DOHH2 (cell line): ENCODE measurements around the gene PCDHB14.
"Not testable (repeated sequence)": the region's sequence is repeated elsewhere in the genome, so short reads cannot be mapped to it uniquely, and the experiment has no call there.

Source experiments
- H3F3A ChIP-seq: fragments of 200-600 bp; sonication (generic), shearing (Covaris generic); 2 replicates; pipeline ENCODE4 v1.6.0; 2016; ENCODE audit warnings: antibody characterized with exemption, mild to moderate bottlenecking; ENCODE audit not compliant: control insufficient read depth, insufficient read depth
- H3K27ac ChIP-seq: fragments of 200-600 bp; sonication (generic); 2 replicates; pipeline ENCODE4 v1.5.1; 2014; ENCODE audit warnings: low read depth, mild to moderate bottlenecking, low read length, moderate library complexity
- H3K27me3 ChIP-seq: fragments of 200-600 bp; sonication (generic); 2 replicates; pipeline ENCODE4 v1.6.1; 2014; ENCODE audit warnings: mild to moderate bottlenecking, low read length, mixed read lengths; ENCODE audit not compliant: control insufficient read depth
- H3K36me3 ChIP-seq: fragments of 200-600 bp; sonication (generic); 2 replicates; pipeline ENCODE4 v1.6.1; 2014; ENCODE audit warnings: mild to moderate bottlenecking, low read length, moderate library complexity, mixed read lengths; ENCODE audit not compliant: control insufficient read depth
- H3K4me1 ChIP-seq: fragments of 200-600 bp; sonication (generic); 2 replicates; pipeline ENCODE4 v1.6.1; 2014; ENCODE audit warnings: mild to moderate bottlenecking, low read length, mixed read lengths; ENCODE audit not compliant: control insufficient read depth
- H3K4me2 ChIP-seq: fragments of 200-600 bp; sonication (generic); 2 replicates; pipeline ENCODE4 v1.6.0; 2014; ENCODE audit warnings: mild to moderate bottlenecking, low read length, moderate library complexity
- H3K4me3 ChIP-seq: fragments of 200-600 bp; sonication (generic); 2 replicates; pipeline ENCODE4 v1.5.1; 2014; ENCODE audit warnings: mild to moderate bottlenecking, low read length, mixed read lengths
- H3K79me2 ChIP-seq: fragments of 200-600 bp; sonication (generic); 2 replicates; pipeline ENCODE4 v1.6.1; 2014; ENCODE audit warnings: mild to moderate bottlenecking, low read length, mixed read lengths; ENCODE audit not compliant: control insufficient read depth
- H3K9me2 ChIP-seq: fragments of 200-600 bp; sonication (generic); replicated peaks from 2 replicates; pipeline ENCODE4 v1.6.1; 2014; ENCODE audit warnings: mild to moderate bottlenecking, low read length, mixed read lengths; ENCODE audit not compliant: control insufficient read depth
- H3K9me3 ChIP-seq: fragments of 200-600 bp; sonication (generic); 2 replicates; pipeline ENCODE4 v1.6.1; 2014; ENCODE audit warnings: antibody characterized with exemption, low read length, mixed read lengths; ENCODE audit not compliant: control insufficient read depth, insufficient read depth
- H4K20me1 ChIP-seq: fragments of 200-600 bp; sonication (generic); 2 replicates; pipeline ENCODE4 v1.6.0; 2014; ENCODE audit warnings: low read depth, mild to moderate bottlenecking, antibody characterized with exemption, low read length, moderate library complexity; ENCODE audit not compliant: control insufficient read depth, insufficient read depth
- EZH2phosphoT487 ChIP-seq: fragments of 200-600 bp; sonication (generic); IDR thresholded peaks from 2 replicates; pipeline ENCODE4 v1.6.1; 2017; ENCODE audit warnings: borderline replicate concordance, mild to moderate bottlenecking, antibody characterized with exemption, low read length, moderate library complexity, mixed read lengths
- TF ChIP-seq, protein P1 (sequence below): fragments of 200-600 bp; sonication (generic); IDR thresholded peaks from one replicate; pipeline ENCODE4 v1.5.1; 2014; ENCODE audit warnings: antibody characterized with exemption, mild to moderate bottlenecking, low read depth, low read length; ENCODE audit not compliant: poor library complexity, severe bottlenecking

PCDHB14 gene

DNA sequence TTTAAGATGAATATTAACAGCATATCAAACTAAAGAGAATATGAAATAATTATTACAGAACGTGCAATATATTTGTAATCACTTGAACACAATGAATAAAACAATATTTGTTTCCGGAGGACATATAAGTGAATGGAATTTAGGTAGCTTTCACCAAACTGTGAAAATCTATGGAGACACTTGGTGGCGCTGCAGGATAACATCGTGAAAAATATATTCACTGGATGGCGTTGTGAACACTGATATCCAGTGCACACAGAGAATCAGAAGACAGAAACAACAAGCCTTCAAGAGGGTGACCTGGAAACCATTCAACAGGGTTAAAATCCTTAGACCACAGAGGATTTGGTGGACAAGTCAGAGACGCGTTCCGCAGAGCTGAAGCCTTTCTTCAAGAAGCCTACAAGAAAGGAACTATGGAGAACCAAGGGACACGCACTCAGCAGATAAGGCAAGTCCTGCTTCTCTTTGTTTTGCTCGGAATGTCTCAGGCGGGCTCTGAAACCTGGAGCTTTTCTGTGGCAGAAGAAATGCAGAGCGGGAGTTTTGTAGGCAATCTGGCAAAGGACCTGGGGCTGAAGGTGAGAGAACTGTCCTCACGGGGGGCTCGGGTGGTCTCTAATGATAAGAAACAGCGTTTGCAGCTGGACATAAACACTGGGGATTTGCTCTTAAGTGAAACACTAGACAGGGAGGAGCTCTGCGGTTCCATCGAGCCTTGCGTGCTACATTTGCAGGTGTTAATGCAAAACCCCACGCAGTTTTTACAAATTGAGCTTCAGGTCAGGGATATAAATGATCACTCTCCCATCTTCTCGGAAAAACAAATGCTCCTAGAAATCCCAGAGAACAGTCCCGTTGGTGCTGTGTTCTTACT lies 23.5 kb upstream of the PCDHB14 start, which contains the start of gene PCDHB11:
Gene PCDHB11 (plus strand): TSS at position 269 of the 877 bp plus-strand sequence. CDS start 148 bp downstream, at position 417.
- no peaks in the 10 kb centered on the region for H3K4me1 ChIP-seq
- H3F3A ChIP-seq, result no peaks in the 10 kb centered on the region; the same call in 1 of the 2 replicates
- H3K27me3 ChIP-seq, result no peaks in the 10 kb centered on the region
- H3K79me2 ChIP-seq, result no peaks in the 10 kb centered on the region
- H3K9me3 ChIP-seq, result no peaks in the 10 kb centered on the region; the same call in 1 of the 2 replicates
- H3K4me3 ChIP-seq, result no peak within 1 kb of the TSS
- no peak within 1 kb of the TSS for H3K4me2 ChIP-seq
- H3K27ac ChIP-seq, result no peak within 1 kb of the TSS
- no peak for TF ChIP-seq EZH2phosphoT487
- TF ChIP-seq, protein P1, sequence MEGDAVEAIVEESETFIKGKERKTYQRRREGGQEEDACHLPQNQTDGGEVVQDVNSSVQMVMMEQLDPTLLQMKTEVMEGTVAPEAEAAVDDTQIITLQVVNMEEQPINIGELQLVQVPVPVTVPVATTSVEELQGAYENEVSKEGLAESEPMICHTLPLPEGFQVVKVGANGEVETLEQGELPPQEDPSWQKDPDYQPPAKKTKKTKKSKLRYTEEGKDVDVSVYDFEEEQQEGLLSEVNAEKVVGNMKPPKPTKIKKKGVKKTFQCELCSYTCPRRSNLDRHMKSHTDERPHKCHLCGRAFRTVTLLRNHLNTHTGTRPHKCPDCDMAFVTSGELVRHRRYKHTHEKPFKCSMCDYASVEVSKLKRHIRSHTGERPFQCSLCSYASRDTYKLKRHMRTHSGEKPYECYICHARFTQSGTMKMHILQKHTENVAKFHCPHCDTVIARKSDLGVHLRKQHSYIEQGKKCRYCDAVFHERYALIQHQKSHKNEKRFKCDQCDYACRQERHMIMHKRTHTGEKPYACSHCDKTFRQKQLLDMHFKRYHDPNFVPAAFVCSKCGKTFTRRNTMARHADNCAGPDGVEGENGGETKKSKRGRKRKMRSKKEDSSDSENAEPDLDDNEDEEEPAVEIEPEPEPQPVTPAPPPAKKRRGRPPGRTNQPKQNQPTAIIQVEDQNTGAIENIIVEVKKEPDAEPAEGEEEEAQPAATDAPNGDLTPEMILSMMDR, result peak; percentile 58
- no peaks in the 10 kb centered on the region for H3K36me3 ChIP-seq
- no peaks in the 10 kb centered on the region for H3K9me2 ChIP-seq
- H4K20me1 ChIP-seq, result no peaks in the 10 kb centered on the region

DNA sequence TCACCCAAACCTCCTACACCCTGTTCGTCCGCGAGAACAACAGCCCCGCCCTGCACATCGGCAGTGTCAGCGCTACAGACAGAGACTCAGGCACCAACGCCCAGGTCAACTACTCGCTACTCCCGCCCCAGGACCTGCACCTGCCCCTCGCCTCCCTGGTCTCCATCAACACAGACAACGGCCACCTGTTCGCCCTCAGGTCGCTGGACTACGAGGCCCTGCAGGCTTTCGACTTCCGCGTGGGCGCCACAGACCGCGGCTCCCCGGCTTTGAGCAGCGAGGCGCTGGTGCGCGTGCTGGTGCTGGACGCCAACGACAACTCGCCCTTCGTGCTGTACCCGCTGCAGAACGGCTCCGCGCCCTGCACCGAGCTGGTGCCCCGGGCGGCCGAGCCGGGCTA lies 22.0 kb upstream of the PCDHB14 start:
- not testable (repeated sequence) for H3K36me3 ChIP-seq, H3K27ac ChIP-seq, H3K4me3 ChIP-seq, H3K4me2 ChIP-seq, H3K4me1 ChIP-seq, H3F3A ChIP-seq, H4K20me1 ChIP-seq, H3K9me2 ChIP-seq, H3K79me2 ChIP-seq, H3K9me3 ChIP-seq, H3K27me3 ChIP-seq

DNA sequence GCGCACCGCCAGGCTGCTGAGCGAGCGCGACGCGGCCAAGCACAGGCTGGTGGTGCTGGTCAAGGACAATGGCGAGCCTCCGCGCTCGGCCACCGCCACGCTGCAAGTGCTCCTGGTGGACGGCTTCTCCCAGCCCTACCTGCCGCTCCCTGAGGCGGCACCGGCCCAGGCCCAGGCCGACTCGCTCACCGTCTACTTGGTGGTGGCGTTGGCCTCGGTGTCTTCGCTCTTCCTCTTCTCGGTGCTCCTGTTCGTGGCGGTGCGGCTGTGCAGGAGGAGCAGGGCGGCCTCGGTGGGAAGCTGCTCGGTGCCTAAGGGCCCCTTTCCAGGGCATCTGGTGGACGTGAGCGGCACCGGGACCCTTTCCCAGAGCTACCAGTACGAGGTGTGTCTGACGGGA lies 21.5 kb upstream of the PCDHB14 start:
- not testable (repeated sequence) for H3K27me3 ChIP-seq, H3K4me3 ChIP-seq, H3K79me2 ChIP-seq, H3K4me1 ChIP-seq, H3K27ac ChIP-seq, H4K20me1 ChIP-seq, H3K4me2 ChIP-seq, H3K36me3 ChIP-seq, H3F3A ChIP-seq, H3K9me3 ChIP-seq, H3K9me2 ChIP-seq

DNA sequence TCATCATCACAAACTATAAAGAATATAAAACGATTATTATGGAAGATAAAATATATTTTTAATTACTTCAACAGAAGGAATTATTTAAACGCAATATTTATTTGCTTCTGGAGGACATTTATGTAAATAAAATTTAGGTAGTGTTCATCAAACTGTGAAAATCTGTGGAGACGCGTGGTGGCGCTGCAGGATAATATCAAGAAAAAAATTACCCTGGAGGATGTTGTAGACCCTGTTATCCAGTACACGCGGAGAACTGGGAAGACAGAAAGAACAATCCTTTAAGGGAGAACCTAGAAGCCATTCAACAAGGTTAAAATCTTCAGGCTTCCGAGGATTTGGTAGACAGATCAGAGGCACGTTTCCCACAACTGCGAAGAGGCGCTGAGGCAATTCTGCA lies 14.7 kb upstream of the PCDHB14 start, which contains the start of gene PCDHB12:
Gene PCDHB12 (plus strand): TSS at position 242 of the 400 bp plus-strand sequence. CDS start 189 bp downstream, outside the sequence.
- Histone ChIP-seq H3K27ac (no peak within 1 kb of the TSS), H3K9me2 (no peaks in the 10 kb centered on the region), H3K27me3 (peaks cover 23% of the 10 kb centered on the region), H3K4me1 (no peaks in the 10 kb centered on the region), H3K9me3 (no peaks in the 10 kb centered on the region), H4K20me1 (no peaks in the 10 kb centered on the region), H3K4me3 (no peak within 1 kb of the TSS), H3K4me2 (peak within 1 kb of the TSS; percentile 22; the same call in 1 of the 2 replicates), H3F3A (no peaks in the 10 kb centered on the region), H3K36me3 (no peaks in the 10 kb centered on the region), H3K79me2 (no peaks in the 10 kb centered on the region)
- TF ChIP-seq EZH2phosphoT487, result no peak
- TF ChIP-seq, protein P1, result peak; percentile 44

DNA sequence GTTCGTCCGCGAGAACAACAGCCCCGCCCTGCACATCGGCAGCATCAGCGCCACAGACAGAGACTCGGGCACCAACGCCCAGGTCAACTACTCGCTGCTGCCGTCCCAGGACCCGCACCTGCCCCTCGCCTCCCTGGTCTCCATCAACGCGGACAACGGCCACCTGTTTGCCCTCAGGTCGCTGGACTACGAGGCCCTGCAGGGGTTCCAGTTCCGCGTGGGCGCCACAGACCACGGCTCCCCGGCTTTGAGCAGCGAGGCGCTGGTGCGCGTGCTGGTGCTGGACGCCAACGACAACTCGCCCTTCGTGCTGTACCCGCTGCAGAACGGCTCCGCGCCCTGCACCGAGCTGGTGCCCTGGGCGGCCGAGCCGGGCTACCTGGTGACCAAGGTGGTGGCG lies 12.9 kb upstream of the PCDHB14 start:
- H3K4me2 ChIP-seq, H3K4me1 ChIP-seq, H3K27ac ChIP-seq, H3K4me3 ChIP-seq, H3F3A ChIP-seq, H3K9me3 ChIP-seq, H3K9me2 ChIP-seq, H3K36me3 ChIP-seq, H4K20me1 ChIP-seq, H3K79me2 ChIP-seq: not testable (repeated sequence)
- peaks cover 23% of the 10 kb centered on the region for H3K27me3 ChIP-seq

DNA sequence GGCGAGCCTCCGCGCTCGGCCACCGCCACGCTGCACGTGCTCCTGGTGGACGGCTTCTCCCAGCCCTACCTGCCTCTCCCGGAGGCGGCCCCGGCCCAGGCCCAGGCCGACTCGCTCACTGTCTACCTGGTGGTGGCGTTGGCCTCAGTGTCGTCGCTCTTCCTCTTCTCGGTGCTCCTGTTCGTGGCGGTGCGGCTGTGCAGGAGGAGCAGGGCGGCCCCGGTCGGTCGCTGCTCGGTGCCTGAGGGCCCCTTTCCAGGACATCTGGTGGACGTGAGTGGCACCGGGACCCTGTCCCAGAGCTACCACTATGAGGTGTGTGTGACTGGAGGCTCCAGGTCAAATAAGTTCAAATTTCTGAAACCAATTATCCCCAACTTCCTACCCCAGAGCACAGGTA lies 12.3 kb upstream of the PCDHB14 start:
- not testable (repeated sequence) for H3K4me2 ChIP-seq, H3K36me3 ChIP-seq, H4K20me1 ChIP-seq, H3K9me3 ChIP-seq, H3K27ac ChIP-seq, H3K4me3 ChIP-seq, H3K79me2 ChIP-seq, H3F3A ChIP-seq, H3K4me1 ChIP-seq, H3K9me2 ChIP-seq
- peaks cover 20% of the 10 kb centered on the region for H3K27me3 ChIP-seq
